Measurements from ENCODE around the gene ITPKC. TPM values are rescaled to one million over a fixed set of nuclear protein-coding genes. Genes with fewer than 3 reads are reported as not detected.

The ITPKC gene
- total RNA-seq, 2 donors from 2014 or later, result 9.0 to 10.3 TPM

GRCh38 chr19:40744554-40745401, 27.9 kb downstream of the ITPKC start:
- no peaks in the 10 kb centered on the region for H3K27me3 Mint-ChIP-seq
- DNase-seq (ENCODE audit: low spot score), result no peak

GRCh38 chr19:40745402-40745780, 28.5 kb downstream of the ITPKC start:
- no peak overlapping the region for H3K27ac Mint-ChIP-seq
- no peaks in the 10 kb centered on the region for H3K9me3 Mint-ChIP-seq
- H3K27me3 Mint-ChIP-seq, result no peaks in the 10 kb centered on the region
- no peak overlapping the region for H3K4me3 Mint-ChIP-seq
- H3K4me1 Mint-ChIP-seq (ENCODE audit: low read depth in 2 of 2), result peaks cover 10 to 11% of the 10 kb centered on the region in 2 donors
- no peak for DNase-seq (ENCODE audit: low spot score)
- H3K36me3 Mint-ChIP-seq, result no peaks in the 10 kb centered on the region
- ATAC-seq, result no peak

More at GRCh38 chr19:40744554-40745401, 27.9 kb downstream of the ITPKC start:
- Mint-ChIP-seq H3K9me3 (no peaks in the 10 kb centered on the region), H3K4me3 (no peak overlapping the region), H3K36me3 (no peaks in the 10 kb centered on the region), H3K27ac (no peak overlapping the region), H3K4me1 (ENCODE audit: low read depth in 2 of 2) (peaks cover 4 to 5% of the 10 kb centered on the region in 2 donors)
- ATAC-seq, result peak; percentile 39 to 66

GRCh38 chr19:40747536-40747935, 30.6 kb downstream of the ITPKC start:
- DNase-seq (ENCODE audit: low spot score), result no peak
- Mint-ChIP-seq H3K4me1 (ENCODE audit: low read depth in 2 of 2) (peaks cover 14 to 25% of the 10 kb centered on the region in 2 donors), H3K9me3 (no peaks in the 10 kb centered on the region), H3K27ac (peak overlapping the region in 1 of 2 donors; percentile 29), H3K4me3 (no peak overlapping the region), H3K27me3 (no peaks in the 10 kb centered on the region), H3K36me3 (peaks cover 11% of the 10 kb centered on the region)
- no peak for ATAC-seq

GRCh38 chr19:40750058-40750873, 33.4 kb downstream of the ITPKC start, which contains the start of gene ACTMAP:
TSS of gene ACTMAP (minus strand) at chr19:40750477. CDS start at chr19:40749803, 674 bp downstream.
- H3K27me3 Mint-ChIP-seq, result no peaks in the 10 kb centered on the region
- no peaks in the 10 kb centered on the region for H3K9me3 Mint-ChIP-seq
- peak within 1 kb of the TSS; percentile 91 to 92 for H3K27ac Mint-ChIP-seq
- H3K4me3 Mint-ChIP-seq, result peak within 1 kb of the TSS; percentile 96
- peaks cover 15% of the 10 kb centered on the region for H3K36me3 Mint-ChIP-seq
- peak; percentile 100 for DNase-seq (ENCODE audit: low spot score)
- peak; percentile 94 to 96 for ATAC-seq
- H3K4me1 Mint-ChIP-seq (ENCODE audit: low read depth in 2 of 2), result peaks cover 29 to 41% of the 10 kb centered on the region in 2 donors

GRCh38 chr19:40750874-40751537, 34.1 kb downstream of the ITPKC start, which contains the start of gene SNRPA:
TSS of gene SNRPA (plus strand) at chr19:40751203. CDS start at chr19:40751409, 206 bp downstream.
- peak within 1 kb of the TSS; percentile 91 to 92 for H3K27ac Mint-ChIP-seq
- peaks cover 36 to 46% of the 10 kb centered on the region in 2 donors for H3K4me1 Mint-ChIP-seq (ENCODE audit: low read depth in 2 of 2)

GRCh38 chr19:40752257-40752781, 35.4 kb downstream of the ITPKC start:
- Mint-ChIP-seq H3K36me3 (peaks cover 25% of the 10 kb centered on the region), H3K4me3 (peak overlapping the region; percentile 96), H3K4me1 (ENCODE audit: low read depth in 2 of 2) (peaks cover 47 to 58% of the 10 kb centered on the region in 2 donors), H3K27ac (peak overlapping the region; percentile 91 to 92), H3K27me3 (no peaks in the 10 kb centered on the region), H3K9me3 (no peaks in the 10 kb centered on the region)
- DNase-seq (ENCODE audit: low spot score) (no peak), ATAC-seq (no peak)

More at GRCh38 chr19:40750874-40751537, 34.1 kb downstream of the ITPKC start, which contains the start of gene SNRPA:
- ATAC-seq, result peak; percentile 83 to 85
- Mint-ChIP-seq H3K4me3 (peak within 1 kb of the TSS; percentile 96), H3K36me3 (peaks cover 15% of the 10 kb centered on the region), H3K9me3 (no peaks in the 10 kb centered on the region), H3K27me3 (no peaks in the 10 kb centered on the region)
- peak; percentile 98 for DNase-seq (ENCODE audit: low spot score)

- H3K27ac Mint-ChIP-seq, result peak overlapping the region; percentile 83 to 90
- H3K4me3 Mint-ChIP-seq, result peak overlapping the region; percentile 84
- peaks cover 52 to 58% of the 10 kb centered on the region in 2 donors for H3K4me1 Mint-ChIP-seq (ENCODE audit: low read depth in 2 of 2)
- no peaks in the 10 kb centered on the region for H3K27me3 Mint-ChIP-seq
- peaks cover 35% of the 10 kb centered on the region for H3K36me3 Mint-ChIP-seq
- no peak for ATAC-seq
- peak; percentile 77 for DNase-seq (ENCODE audit: low spot score)
- H3K9me3 Mint-ChIP-seq, result no peaks in the 10 kb centered on the region
Measured at GRCh38 chr19:40754611-40755247, 37.8 kb downstream of the ITPKC start.

- Mint-ChIP-seq H3K36me3 (peaks cover 40% of the 10 kb centered on the region), H3K27me3 (no peaks in the 10 kb centered on the region), H3K27ac (peak overlapping the region; percentile 83 to 90), H3K9me3 (no peaks in the 10 kb centered on the region), H3K4me1 (ENCODE audit: low read depth in 2 of 2) (peaks cover 49 to 55% of the 10 kb centered on the region in 2 donors), H3K4me3 (peak overlapping the region; percentile 84)
- DNase-seq (ENCODE audit: low spot score), result no peak
- no peak for ATAC-seq
Measured at GRCh38 chr19:40755248-40755624, 38.3 kb downstream of the ITPKC start.

- DNase-seq (ENCODE audit: low spot score), result no peak
- Mint-ChIP-seq H3K4me1 (ENCODE audit: low read depth in 2 of 2) (peaks cover 52 to 53% of the 10 kb centered on the region in 2 donors), H3K27me3 (no peaks in the 10 kb centered on the region), H3K27ac (peak overlapping the region; percentile 83 to 90), H3K4me3 (peak overlapping the region; percentile 84), H3K36me3 (peaks cover 46% of the 10 kb centered on the region), H3K9me3 (no peaks in the 10 kb centered on the region)
- no peak for ATAC-seq
Measured at GRCh38 chr19:40755791-40756190, 38.9 kb downstream of the ITPKC start.

- no peaks in the 10 kb centered on the region for H3K27me3 Mint-ChIP-seq
- peak; percentile 60 to 63 for ATAC-seq
- H3K9me3 Mint-ChIP-seq, result no peaks in the 10 kb centered on the region
- peak overlapping the region; percentile 84 for H3K4me3 Mint-ChIP-seq
- peaks cover 46 to 50% of the 10 kb centered on the region in 2 donors for H3K4me1 Mint-ChIP-seq (ENCODE audit: low read depth in 2 of 2)
- peaks cover 44% of the 10 kb centered on the region for H3K36me3 Mint-ChIP-seq
- DNase-seq (ENCODE audit: low spot score), result no peak
- peak overlapping the region; percentile 83 to 90 for H3K27ac Mint-ChIP-seq
Measured at GRCh38 chr19:40756502-40757110, 39.7 kb downstream of the ITPKC start.

GRCh38 chr19:40758491-40758890, 41.6 kb downstream of the ITPKC start:
- ATAC-seq, result no peak
- no peaks in the 10 kb centered on the region for H3K9me3 Mint-ChIP-seq
- peaks cover 49% of the 10 kb centered on the region for H3K36me3 Mint-ChIP-seq
- DNase-seq (ENCODE audit: low spot score), result no peak
- peak overlapping the region; percentile 4 for H3K4me3 Mint-ChIP-seq
- H3K27me3 Mint-ChIP-seq, result no peaks in the 10 kb centered on the region
- H3K27ac Mint-ChIP-seq, result peak overlapping the region; percentile 35 to 53
- peaks cover 53 to 59% of the 10 kb centered on the region in 2 donors for H3K4me1 Mint-ChIP-seq (ENCODE audit: low read depth in 2 of 2)

- ATAC-seq, result no peak
- Mint-ChIP-seq H3K4me3 (no peak overlapping the region), H3K27me3 (no peaks in the 10 kb centered on the region), H3K36me3 (peaks cover 58% of the 10 kb centered on the region), H3K27ac (no peak overlapping the region), H3K9me3 (no peaks in the 10 kb centered on the region), H3K4me1 (ENCODE audit: low read depth in 2 of 2) (peaks cover 58 to 65% of the 10 kb centered on the region in 2 donors)
- DNase-seq (ENCODE audit: low spot score), result no peak
Measured at GRCh38 chr19:40759352-40759751, 42.4 kb downstream of the ITPKC start.
